ENCODE results near the gene TET3.
A peak's percentile ranks its signal among the peaks of the same experiment; 100 is the strongest.
"Not testable (repeated sequence)": the region's sequence is repeated elsewhere in the genome, so short reads cannot be mapped to it uniquely, and the experiment has no call there.

The TET3 gene

GRCh38 chr2:73984203-73984921 is at the start of gene TET3:
Gene TET3, plus strand, starts transcription at chr2:73984910. Its CDS starts 1,494 bp downstream, at chr2:73986404.
- DNase-seq (ENCODE audit: low read depth) = peak; percentile 54

- DNase-seq (ENCODE audit: low read depth) = no peak
Observed at GRCh38 chr2:73935641-73936040, 49.1 kb upstream of the TET3 start.

- DNase-seq (ENCODE audit: low read depth) = no peak
Observed at GRCh38 chr2:73937103-73937885, 47.4 kb upstream of the TET3 start.

GRCh38 chr2:73937899-73938298 is 46.8 kb upstream of the TET3 start:
- no peak for DNase-seq (ENCODE audit: low read depth)

GRCh38 chr2:73938718-73939352 is 45.9 kb upstream of the TET3 start:
- DNase-seq (ENCODE audit: low read depth) = no peak

- DNase-seq (ENCODE audit: low read depth) = no peak
Observed at GRCh38 chr2:73939419-73939818, 45.3 kb upstream of the TET3 start.

GRCh38 chr2:73940066-73940465 is 44.6 kb upstream of the TET3 start:
- DNase-seq (ENCODE audit: low read depth) = not testable (repeated sequence)

- no peak for DNase-seq (ENCODE audit: low read depth)
Observed at GRCh38 chr2:73942664-73943063, 42.0 kb upstream of the TET3 start.

GRCh38 chr2:73944714-73945113 is 40.0 kb upstream of the TET3 start:
- DNase-seq (ENCODE audit: low read depth) = no peak

- DNase-seq (ENCODE audit: low read depth) = no peak
Observed at GRCh38 chr2:73946215-73946614, 38.5 kb upstream of the TET3 start.

- no peak for DNase-seq (ENCODE audit: low read depth)
Observed at GRCh38 chr2:73946666-73947065, 38.0 kb upstream of the TET3 start.

GRCh38 chr2:73947412-73948018 is 37.2 kb upstream of the TET3 start:
- DNase-seq (ENCODE audit: low read depth) = no peak

- DNase-seq (ENCODE audit: low read depth) = no peak
Observed at GRCh38 chr2:73949802-73950201, 34.9 kb upstream of the TET3 start.

- no peak for DNase-seq (ENCODE audit: low read depth)
Observed at GRCh38 chr2:73952499-73953446, 31.9 kb upstream of the TET3 start.

GRCh38 chr2:73956218-73956865 is 28.4 kb upstream of the TET3 start:
- DNase-seq (ENCODE audit: low read depth) = no peak

GRCh38 chr2:73961274-73961673 is 23.4 kb upstream of the TET3 start:
- DNase-seq (ENCODE audit: low read depth) = no peak

- DNase-seq (ENCODE audit: low read depth) = no peak
Observed at GRCh38 chr2:73961823-73962615, 22.7 kb upstream of the TET3 start.

GRCh38 chr2:73962798-73963197 is 21.9 kb upstream of the TET3 start:
- DNase-seq (ENCODE audit: low read depth) = no peak

GRCh38 chr2:73963385-73964120 is 21.2 kb upstream of the TET3 start:
- DNase-seq (ENCODE audit: low read depth) = no peak
